OCI-LY7 (cell line): Measurements from ENCODE around the gene CIC. TPM values are rescaled to one million over a fixed set of nuclear protein-coding genes. Genes with fewer than 3 reads are reported as not detected.

ENCODE experiments used
- BruUV-seq: library from RNA; stranded (reverse); fragments of 400-500 nt; replicated peaks from 2 replicates; lab custom pipeline; 2021; lab: Mats Ljungman, UMichigan
- CTCF ChIA-PET: fragments of 300-600 bp; sonication (Branson Sonifier 250); formaldehyde crosslinking; loops from one replicate; lab custom pipeline; 2022; ENCODE audit warnings: antibody characterized with exemption; ENCODE audit not compliant: unreplicated experiment; lab: Charles Lee
- POLR2A ChIA-PET: fragments of 300-600 bp; sonication (Branson Sonifier 250); formaldehyde crosslinking; loops from one replicate; lab custom pipeline; 2022; ENCODE audit warnings: antibody characterized with exemption; lab: Charles Lee
- DNase-seq: peaks from one replicate; pipeline ENCODE4 v3.0.0-alpha.2; 2015; ENCODE audit warnings: low spot score
- H2AFZ ChIP-seq: fragments of 200-600 bp; sonication (generic), shearing (Covaris generic); 2 replicates; pipeline ENCODE4 v1.6.1; 2014; ENCODE audit warnings: mild to moderate bottlenecking, antibody characterized with exemption, low read length, moderate library complexity
- H3K27ac ChIP-seq: fragments of 200-600 bp; sonication (generic); 2 replicates; pipeline ENCODE4 v1.5.1; 2014; ENCODE audit warnings: mixed run types, low read depth, mild to moderate bottlenecking, moderate library complexity, low read length, inconsistent platforms; ENCODE audit not compliant: poor library complexity, severe bottlenecking
- H3K36me3 ChIP-seq: fragments of 200-600 bp; sonication (generic); 2 replicates; pipeline ENCODE4 v1.6.1; 2014; ENCODE audit warnings: mild to moderate bottlenecking, antibody characterized with exemption, low read length, moderate library complexity, mixed read lengths; ENCODE audit not compliant: insufficient read depth
- H3K4me1 ChIP-seq: fragments of 200-600 bp; sonication (generic); 2 replicates; pipeline ENCODE4 v1.5.1; 2014; ENCODE audit warnings: mild to moderate bottlenecking, low read length; ENCODE audit not compliant: insufficient read depth, poor library complexity, severe bottlenecking
- H3K4me2 ChIP-seq: fragments of 200-600 bp; sonication (generic); 2 replicates; pipeline ENCODE4 v1.6.1; 2014; ENCODE audit warnings: mild to moderate bottlenecking, low read length
- H3K4me3 ChIP-seq: fragments of 200-600 bp; sonication (generic); 2 replicates; pipeline ENCODE4 v1.5.1; 2014; ENCODE audit warnings: mild to moderate bottlenecking, low read depth, low read length; ENCODE audit not compliant: poor library complexity, severe bottlenecking
- H3K79me2 ChIP-seq: fragments of 200-600 bp; sonication (generic); 2 replicates; pipeline ENCODE4 v1.6.1; 2016; ENCODE audit warnings: low read depth, mild to moderate bottlenecking, low read length, moderate library complexity, mixed read lengths; ENCODE audit not compliant: insufficient read depth
- H3K9me2 ChIP-seq: fragments of 200-600 bp; sonication (generic); 2 replicates; pipeline ENCODE4 v1.6.1; 2016; ENCODE audit warnings: mild to moderate bottlenecking, low read length, mixed read lengths; ENCODE audit not compliant: insufficient read depth
- H3K9me3 ChIP-seq: fragments of 200-600 bp; sonication (generic); 2 replicates; pipeline ENCODE4 v1.6.1; 2014; ENCODE audit warnings: mild to moderate bottlenecking, mixed run types, low read length, mixed read lengths
- H4K20me1 ChIP-seq: fragments of 200-600 bp; sonication (generic); 2 replicates; pipeline ENCODE4 v1.6.1; 2014; ENCODE audit warnings: mild to moderate bottlenecking, antibody characterized with exemption, low read length, moderate library complexity, mixed read lengths; ENCODE audit not compliant: insufficient read depth
- CTCF ChIP-seq: fragments of 200-600 bp; sonication (generic); conservative IDR thresholded peaks from 2 replicates; pipeline ENCODE4 v1.5.1; 2014; ENCODE audit warnings: mild to moderate bottlenecking, antibody characterized with exemption, low read length, moderate library complexity, mixed read lengths
- EZH2phosphoT487 ChIP-seq: fragments of 200-600 bp; sonication (generic); IDR thresholded peaks from 2 replicates; pipeline ENCODE4 v1.6.1; 2018; ENCODE audit warnings: low read depth, borderline replicate concordance, mild to moderate bottlenecking, mixed run types, antibody characterized with exemption, low read length, moderate library complexity, mixed read lengths
- intact Hi-C: fragments of 100-400 bp; cut with micrococcal nuclease; formaldehyde crosslinking; loops from one replicate; pipeline ENCODE4 v1.10.0; 2022; ENCODE audit not compliant: unreplicated experiment
- total RNA-seq, 2 experiments: library from RNA; depleted of rRNA in 1 of 2; stranded (reverse); fragments of >200 nt in 1 of 2; shearing (Covaris generic) in 1 of 2; gene quantifications; 2 replicates each; pipeline ENCODE4 v1.2.3, GENCODE V29; 2014 to 2022

The CIC gene
- total RNA-seq, 2 experiments from 2014 or later = 26.8 to 48.2 TPM

DNA sequence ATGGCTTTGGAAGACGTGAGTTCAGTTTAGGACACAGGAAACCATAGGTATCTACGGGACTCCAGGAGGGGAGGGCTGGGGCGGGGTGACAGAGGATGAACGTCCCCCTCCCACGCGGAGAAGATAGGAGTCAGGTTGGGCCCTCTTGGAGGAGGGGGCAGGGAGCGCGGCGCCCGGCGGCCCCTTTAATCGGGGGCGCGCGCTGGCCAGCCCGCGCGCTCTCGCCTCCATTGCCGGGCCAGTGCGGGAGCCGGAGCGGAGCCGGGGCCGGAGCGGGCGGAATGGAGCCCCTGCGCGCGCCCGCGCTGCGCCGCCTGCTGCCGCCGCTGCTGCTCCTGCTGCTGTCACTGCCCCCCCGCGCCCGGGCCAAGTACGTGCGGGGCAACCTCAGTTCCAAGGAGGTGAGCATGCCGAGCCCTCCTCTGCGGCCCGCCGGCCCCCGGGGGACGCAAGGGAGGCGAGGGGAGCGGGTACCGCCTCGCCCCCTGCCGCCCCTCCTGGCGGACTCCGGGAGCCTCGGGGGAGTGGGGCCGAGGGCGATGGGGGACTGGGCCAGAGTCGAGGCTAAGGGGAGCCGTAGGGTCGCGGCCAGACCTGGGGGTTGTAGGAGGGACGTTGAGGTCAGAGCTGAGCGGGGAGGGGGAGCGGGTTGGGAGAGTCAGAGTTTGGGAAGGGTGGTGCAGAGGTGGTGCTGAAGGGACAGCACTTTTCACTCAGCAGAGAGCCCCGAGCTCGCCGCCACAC is 44.2 kb downstream of the CIC start, which contains the start of gene TMEM145:
Gene TMEM145, plus strand, starts transcription at position 214 of the 744 bp plus-strand sequence. Its CDS starts 68 bp downstream, at position 282.
- no peaks in the 10 kb centered on the region for H3K79me2 ChIP-seq
- TF ChIP-seq CTCF (peak; percentile 35; the same call in 1 of the 2 replicates), EZH2phosphoT487 (no peak)
- no peaks in the 10 kb centered on the region for H3K9me3 ChIP-seq
- H3K9me2 ChIP-seq = no peaks in the 10 kb centered on the region
- H3K4me3 ChIP-seq = peak within 1 kb of the TSS; percentile 57
- no peaks in the 10 kb centered on the region for H3K36me3 ChIP-seq
- no peak within 1 kb of the TSS for H3K27ac ChIP-seq
- no TSS peak for BruUV-seq
- ChIA-PET CTCF (no interaction called here), POLR2A (no interaction called here)
- H2AFZ ChIP-seq = peak within 1 kb of the TSS; percentile 7; the same call in 1 of the 2 replicates
- H4K20me1 ChIP-seq = no peaks in the 10 kb centered on the region
- H3K4me1 ChIP-seq = peaks cover 28% of the 10 kb centered on the region
- intact Hi-C loops = no loop called here
- peak; percentile 53 for DNase-seq
- peak within 1 kb of the TSS; percentile 68 for H3K4me2 ChIP-seq

DNA sequence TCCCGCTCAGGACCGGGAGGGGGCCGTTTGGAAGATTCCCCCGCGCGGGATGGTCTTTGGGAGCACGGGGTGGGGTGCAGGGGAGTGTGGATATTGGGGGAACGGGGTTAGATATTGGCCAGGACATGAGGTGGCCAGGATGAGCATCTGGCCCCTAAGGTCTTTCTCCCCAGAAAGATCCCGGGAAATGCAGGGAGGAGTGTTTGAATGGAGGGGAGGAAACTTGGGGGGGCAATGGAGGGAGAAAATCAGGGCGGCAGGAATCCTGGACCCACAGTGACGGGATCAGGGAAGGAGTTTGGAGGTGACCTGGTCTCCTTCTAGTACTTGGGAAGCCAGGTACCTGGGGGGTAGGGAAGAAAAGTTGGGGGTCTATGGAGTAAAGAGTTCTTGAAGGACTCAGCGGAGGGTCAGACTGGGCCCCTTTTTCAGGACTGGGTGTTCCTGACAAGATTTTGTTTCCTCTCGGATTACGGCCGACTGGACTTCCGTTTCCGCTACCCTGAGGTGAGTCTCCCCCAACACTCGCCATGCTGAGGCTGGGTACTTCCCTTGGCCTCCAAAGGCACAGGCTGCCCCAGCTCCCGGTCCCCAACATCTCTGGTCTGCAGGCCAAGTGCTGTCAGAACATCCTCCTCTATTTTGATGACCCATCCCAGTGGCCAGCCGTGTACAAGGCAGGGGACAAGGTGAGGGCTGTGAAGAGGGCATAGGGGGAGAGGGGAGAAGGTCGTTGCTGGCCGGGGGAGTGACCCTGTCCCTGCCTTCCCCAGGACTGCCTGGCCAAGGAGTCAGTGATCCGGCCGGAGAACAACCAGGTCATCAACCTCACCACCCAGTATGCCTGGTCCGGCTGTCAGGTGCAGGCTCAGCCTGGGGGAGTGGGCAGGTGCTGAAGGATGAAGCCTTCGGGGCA is 45.0 kb downstream of the CIC start:
- Histone ChIP-seq H3K9me2 (no peaks in the 10 kb centered on the region), H3K9me3 (no peaks in the 10 kb centered on the region), H3K4me2 (peak overlapping the region; percentile 68), H3K36me3 (no peaks in the 10 kb centered on the region), H2AFZ (no peak overlapping the region), H3K4me3 (peak overlapping the region; percentile 57), H4K20me1 (no peaks in the 10 kb centered on the region), H3K4me1 (peaks cover 28% of the 10 kb centered on the region), H3K27ac (no peak overlapping the region), H3K79me2 (no peaks in the 10 kb centered on the region)
- DNase-seq = no peak
- ChIA-PET CTCF (no interaction called here), POLR2A (no interaction called here)
- no TSS peak for BruUV-seq
- no peak for TF ChIP-seq EZH2phosphoT487
- intact Hi-C loops = no loop called here

- Histone ChIP-seq H3K4me3 (no peak overlapping the region), H3K4me2 (no peak overlapping the region), H3K9me2 (no peaks in the 10 kb centered on the region), H2AFZ (no peak overlapping the region), H3K4me1 (peaks cover 28% of the 10 kb centered on the region), H4K20me1 (no peaks in the 10 kb centered on the region), H3K36me3 (no peaks in the 10 kb centered on the region), H3K79me2 (no peaks in the 10 kb centered on the region), H3K27ac (no peak overlapping the region), H3K9me3 (no peaks in the 10 kb centered on the region)
- no peak for TF ChIP-seq CTCF
- TF ChIP-seq EZH2phosphoT487 = no peak
- intact Hi-C loops = no loop called here
- ChIA-PET POLR2A (no interaction called here), CTCF (no interaction called here)
- DNase-seq = no peak
- no TSS peak for BruUV-seq
Measured at GRCh38 chr19:42315024-42315423, 46.0 kb downstream of the CIC start.
